Urinary bladder (tissue), 4 donors: ENCODE data around the gene RBM28. TPM values are rescaled to one million over a fixed set of nuclear protein-coding genes. Genes with fewer than 3 reads are reported as not detected.

Source experiments
- DNase-seq: peaks from one replicate; pipeline ENCODE4 v3.0.0-alpha.2; 2015; ENCODE audit errors: extremely low spot score
- H3K27ac ChIP-seq: one replicate; pipeline ENCODE4 v1.5.1; 2013; ENCODE audit warnings: low read depth, mild to moderate bottlenecking, moderate library complexity
- H3K36me3 ChIP-seq: one replicate; pipeline ENCODE4 v1.6.1; 2013; ENCODE audit warnings: mild to moderate bottlenecking, moderate library complexity; ENCODE audit not compliant: insufficient read depth
- H3K4me1 ChIP-seq: one replicate; pipeline ENCODE4 v1.6.1; 2013; ENCODE audit warnings: mild to moderate bottlenecking, moderate library complexity; ENCODE audit not compliant: insufficient read depth
- H3K4me3 ChIP-seq: one replicate; pipeline ENCODE4 v1.5.1; 2013; ENCODE audit warnings: low read depth, low read length
- WGBS: extraction: QIAGEN DNeasy Blood & Tissue Kit; methylation state at CpG from one replicate; pipeline ENCODE4 v1.1.7; 2013; 5-methylcytosine and 5-hydroxymethylcytosine counted together
- polyA plus RNA-seq: library from polyadenylated mRNA; stranded (reverse); fragments of 200-250 nt; gene quantifications from one replicate; pipeline ENCODE4 v1.2.3, GENCODE V29; 2013
- total RNA-seq: library from RNA; depleted of rRNA; stranded (reverse); fragments of >200 nt; gene quantifications from one replicate; pipeline ENCODE4 v1.2.3, GENCODE V29; 2014
- donor health status: healthy with polysubstance abuse.
- donor health status: healthy.

Gene RBM28
- 21.3 TPM for total RNA-seq
- 13.6 TPM for polyA plus RNA-seq

DNA sequence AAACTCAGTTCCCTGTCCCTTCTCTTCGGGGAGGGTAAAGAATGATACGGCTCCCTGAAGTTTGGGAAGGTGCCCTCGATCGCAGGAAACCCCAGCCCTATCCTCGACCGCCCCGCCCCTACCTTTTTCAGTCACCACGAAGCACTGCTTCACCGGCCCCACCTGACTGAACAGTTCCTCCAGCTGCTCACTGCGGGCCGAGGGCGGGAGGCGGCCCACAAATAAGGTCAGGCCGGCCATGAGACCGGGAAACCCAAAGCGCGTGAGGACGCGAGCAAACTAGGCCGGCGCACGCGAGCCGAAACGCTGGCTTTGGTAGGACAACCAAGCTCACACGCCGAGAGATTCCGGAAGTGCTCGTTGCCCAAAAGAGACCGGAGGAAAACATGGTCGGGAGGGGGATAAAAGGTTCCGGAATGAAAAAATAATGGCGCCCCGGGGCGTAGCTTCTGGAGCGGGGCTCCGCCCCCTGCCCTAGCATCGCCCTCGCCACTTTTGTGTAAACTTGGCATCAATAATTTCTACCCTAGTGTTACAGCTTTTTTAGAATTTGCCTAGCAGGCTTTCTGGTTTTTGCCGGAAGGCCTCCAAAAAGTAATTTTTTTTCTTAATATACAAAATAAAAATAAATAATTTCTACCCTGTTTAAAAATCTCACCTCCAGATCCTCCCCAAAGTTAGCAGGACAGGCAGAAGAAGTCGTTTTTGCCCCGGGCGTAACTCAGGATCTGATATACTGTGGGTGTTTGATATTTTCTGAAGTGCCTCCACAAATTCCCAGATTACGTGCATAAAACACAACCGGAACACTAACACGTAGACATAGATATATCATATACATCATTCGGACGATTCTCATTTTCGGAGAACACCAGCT lies at the start of gene RBM28:
Gene RBM28 (minus strand): TSS at position 355 of the 877 bp plus-strand sequence. CDS start 115 bp downstream, at position 240.
- peak within 1 kb of the TSS; percentile 66 for H3K27ac ChIP-seq
- peak within 1 kb of the TSS; percentile 57 for H3K4me3 ChIP-seq
- WGBS = 12% methylated on average over 49 of the region's 49 CpGs
- H3K36me3 ChIP-seq = no peaks in the 10 kb centered on the region
- peak; percentile 90 for DNase-seq
- peaks cover 2% of the 10 kb centered on the region for H3K4me1 ChIP-seq

GRCh38 chr7:128392446-128393327 lies 49.0 kb upstream of the RBM28 start:
- Histone ChIP-seq H3K4me3 (no peak overlapping the region), H3K36me3 (peaks cover 4% of the 10 kb centered on the region), H3K27ac (no peak overlapping the region), H3K4me1 (no peaks in the 10 kb centered on the region)
- 91% methylated on average over 18 of the region's 18 CpGs for WGBS
- no peak for DNase-seq

- WGBS = 92% methylated on average over 7 of the region's 7 CpGs
- Histone ChIP-seq H3K36me3 (peaks cover 4% of the 10 kb centered on the region), H3K4me3 (no peak overlapping the region), H3K27ac (no peak overlapping the region), H3K4me1 (no peaks in the 10 kb centered on the region)
- no peak for DNase-seq
Observed at GRCh38 chr7:128391805-128392204, 48.1 kb upstream of the RBM28 start.

DNA sequence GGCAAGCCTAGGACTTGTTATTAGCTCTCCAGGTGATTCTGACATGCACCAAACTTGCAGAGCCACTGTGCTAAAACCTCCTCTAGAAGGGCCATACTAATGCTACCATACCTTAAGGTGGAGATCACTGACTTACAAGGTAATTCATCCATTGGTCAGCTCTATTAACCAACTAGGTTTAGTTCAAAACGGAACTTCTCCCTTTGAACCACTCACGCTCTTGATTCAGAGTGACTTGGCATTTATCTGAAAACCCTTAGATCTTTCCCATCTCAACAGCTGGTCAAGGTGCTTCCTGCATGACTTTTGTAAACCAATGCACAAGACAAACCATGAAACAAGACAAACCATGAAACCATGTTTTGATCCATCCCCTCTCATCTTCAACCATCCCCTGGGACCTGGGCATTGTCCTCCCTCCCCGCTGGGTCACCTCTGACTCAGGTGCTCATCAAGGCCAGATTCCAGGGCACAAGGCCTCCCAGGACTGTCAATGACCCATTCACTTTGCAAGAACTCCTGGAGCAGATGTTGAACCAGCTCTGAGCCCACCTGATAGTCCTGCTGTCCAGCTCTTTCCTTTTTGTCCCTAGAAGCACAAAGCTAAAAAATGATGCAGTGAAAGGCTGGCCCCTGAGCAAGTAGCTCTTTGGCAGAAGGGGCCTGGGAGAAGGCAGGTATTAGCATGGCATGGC lies 47.3 kb upstream of the RBM28 start:
- Histone ChIP-seq H3K4me3 (no peak overlapping the region), H3K4me1 (no peaks in the 10 kb centered on the region), H3K36me3 (no peaks in the 10 kb centered on the region), H3K27ac (no peak overlapping the region)
- 76% methylated on average over 3 of the region's 3 CpGs for WGBS
- DNase-seq = no peak

DNA sequence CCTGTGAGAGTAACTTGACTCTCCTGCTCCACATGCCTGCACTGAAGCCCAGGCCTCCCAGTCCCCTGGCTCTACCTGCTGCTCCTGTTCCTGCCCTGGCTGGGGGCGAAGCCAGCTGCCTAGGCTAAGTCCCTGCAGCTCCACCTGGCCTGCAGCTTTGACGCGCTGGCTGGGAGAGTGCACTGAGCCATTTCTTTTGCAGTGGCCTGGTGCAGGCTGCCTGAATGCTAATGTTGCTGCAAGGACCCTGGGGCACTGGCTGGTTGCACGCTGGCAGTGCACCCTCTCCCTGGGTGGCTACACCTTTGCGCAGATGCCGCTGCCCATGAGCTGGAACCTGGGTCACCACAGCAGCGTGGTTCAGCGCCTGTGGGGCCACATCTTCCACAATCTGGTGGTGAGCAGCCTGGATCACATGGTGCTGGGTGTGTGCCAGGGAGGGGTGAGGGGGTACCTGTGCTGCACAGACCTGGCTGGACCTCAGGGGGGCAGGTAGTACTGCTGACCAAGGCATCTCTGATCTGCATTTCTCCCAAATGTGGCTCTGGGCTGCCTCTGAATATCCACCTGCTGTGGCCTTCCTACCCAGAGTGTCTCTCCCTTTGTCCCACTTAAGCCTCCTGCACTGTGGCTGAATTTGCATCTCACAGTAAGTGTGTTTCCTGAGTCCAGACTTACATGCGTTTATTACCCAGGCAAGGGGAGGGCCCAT lies 46.1 kb upstream of the RBM28 start:
- H3K36me3 ChIP-seq = no peaks in the 10 kb centered on the region
- no peak for DNase-seq
- no peak overlapping the region for H3K4me3 ChIP-seq
- no peak overlapping the region for H3K27ac ChIP-seq
- no peaks in the 10 kb centered on the region for H3K4me1 ChIP-seq
- WGBS = 75% methylated on average over 9 of the region's 9 CpGs

GRCh38 chr7:128389085-128389617 lies 45.4 kb upstream of the RBM28 start:
- H3K4me1 ChIP-seq = no peaks in the 10 kb centered on the region
- WGBS = 50% methylated on average over 2 of the region's 2 CpGs
- no peak for DNase-seq
- no peak overlapping the region for H3K4me3 ChIP-seq
- no peaks in the 10 kb centered on the region for H3K36me3 ChIP-seq
- H3K27ac ChIP-seq = no peak overlapping the region

GRCh38 chr7:128388145-128388485 lies 44.4 kb upstream of the RBM28 start:
- no peak overlapping the region for H3K27ac ChIP-seq
- H3K4me3 ChIP-seq = no peak overlapping the region
- no peaks in the 10 kb centered on the region for H3K36me3 ChIP-seq
- no peak for DNase-seq
- 44% methylated on average over 3 of the region's 3 CpGs for WGBS
- H3K4me1 ChIP-seq = no peaks in the 10 kb centered on the region

DNA sequence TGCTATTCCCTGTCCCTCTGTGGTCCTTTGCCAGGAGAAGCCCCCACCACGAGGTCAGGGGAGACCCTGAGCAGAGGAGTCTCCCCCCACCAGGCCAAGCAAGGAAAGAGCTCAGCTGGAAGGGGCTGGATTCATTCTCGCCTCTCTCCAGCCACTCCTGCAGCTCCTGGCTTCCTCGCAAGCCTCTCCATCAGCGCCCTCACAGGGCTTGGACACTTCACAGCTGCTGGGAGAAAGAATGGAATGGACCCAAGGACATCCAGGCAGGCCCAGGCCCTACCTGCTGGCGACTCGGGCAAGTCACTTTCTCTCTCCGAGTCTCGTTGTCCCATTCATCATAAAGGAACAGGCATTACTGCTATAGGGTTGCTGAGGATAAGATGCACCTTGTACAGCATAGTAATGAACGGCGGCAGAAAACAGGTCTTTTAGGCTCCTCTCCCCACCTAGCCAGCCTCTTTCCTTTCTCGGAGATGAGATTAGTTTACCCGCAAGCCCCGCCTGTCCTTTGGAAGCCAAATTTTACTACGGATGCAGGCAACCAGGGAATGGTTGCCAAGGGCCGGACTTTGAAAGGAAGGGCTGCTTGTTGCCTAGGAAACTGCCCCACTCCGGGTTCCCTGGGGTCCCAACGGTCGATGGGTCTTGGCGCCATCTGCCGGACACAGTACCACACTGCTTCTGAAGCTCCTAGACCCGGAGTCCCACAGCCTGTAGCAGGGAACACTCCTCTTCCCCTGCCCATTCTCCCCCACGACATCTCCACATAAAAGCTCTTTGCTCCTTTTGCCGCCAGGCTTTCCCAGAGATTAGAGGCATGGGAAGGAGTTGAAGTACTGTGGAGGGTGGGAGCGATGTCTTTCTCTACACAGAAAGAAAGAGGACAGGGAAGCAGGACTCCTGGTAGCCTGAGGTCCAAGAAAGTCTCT lies 43.8 kb upstream of the RBM28 start:
- no peaks in the 10 kb centered on the region for H3K4me1 ChIP-seq
- no peaks in the 10 kb centered on the region for H3K36me3 ChIP-seq
- peak; percentile 59 for DNase-seq
- WGBS = 19% methylated on average over 24 of the region's 24 CpGs
- no peak overlapping the region for H3K4me3 ChIP-seq
- H3K27ac ChIP-seq = no peak overlapping the region

GRCh38 chr7:128385988-128386925 lies 42.5 kb upstream of the RBM28 start:
- Histone ChIP-seq H3K27ac (no peak overlapping the region), H3K4me1 (no peaks in the 10 kb centered on the region), H3K36me3 (no peaks in the 10 kb centered on the region), H3K4me3 (no peak overlapping the region)
- 92% methylated on average over 4 of the region's 4 CpGs for WGBS
- no peak for DNase-seq

DNA sequence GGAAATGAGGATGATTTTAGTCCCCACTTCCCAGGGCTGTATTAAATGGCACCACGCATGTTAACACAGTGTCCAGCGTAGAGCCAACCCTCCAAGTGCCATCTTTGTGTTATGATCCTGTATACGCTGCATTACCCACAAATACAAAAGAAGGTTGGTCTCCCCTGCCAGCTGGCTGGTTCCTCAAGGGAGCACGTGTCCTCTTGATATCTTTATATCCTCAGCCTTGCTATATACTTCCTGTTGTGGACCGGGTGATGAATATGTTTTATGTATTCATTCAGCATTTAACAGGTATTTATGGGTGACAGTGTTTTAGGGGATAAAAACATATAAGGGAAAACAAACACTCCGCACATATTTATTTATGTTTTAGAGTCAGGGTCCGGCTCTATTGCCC lies 41.0 kb upstream of the RBM28 start:
- Histone ChIP-seq H3K4me3 (no peak overlapping the region), H3K27ac (no peak overlapping the region), H3K36me3 (no peaks in the 10 kb centered on the region), H3K4me1 (no peaks in the 10 kb centered on the region)
- WGBS = 62% methylated on average over 7 of the region's 7 CpGs
- no peak for DNase-seq

GRCh38 chr7:128383776-128384175 lies 40.1 kb upstream of the RBM28 start:
- Histone ChIP-seq H3K36me3 (no peaks in the 10 kb centered on the region), H3K4me3 (no peak overlapping the region), H3K27ac (no peak overlapping the region), H3K4me1 (no peaks in the 10 kb centered on the region)
- 63% methylated on average over 3 of the region's 3 CpGs for WGBS
- no peak for DNase-seq
